Esophagus (tissue), 2 donors: ENCODE data around the gene GAREM1. TPM values are rescaled to one million over a fixed set of nuclear protein-coding genes. Genes with fewer than 3 reads are reported as not detected.

Experiments used
- H3K27ac ChIP-seq, 2 donors: one replicate each; pipeline ENCODE4 v1.5.1; 2013; ENCODE audit warnings: low read depth in 2 of 2, mild to moderate bottlenecking in 2 of 2, inconsistent platforms in 1 of 2, low read length in 1 of 2, moderate library complexity in 1 of 2
- H3K27me3 ChIP-seq, 2 donors: one replicate each; pipeline ENCODE4 v1.6.1; 2013; ENCODE audit warnings: low read length in 2 of 2, control low read depth in 1 of 2, mild to moderate bottlenecking in 1 of 2; ENCODE audit not compliant: insufficient read depth in 2 of 2, control insufficient read depth in 1 of 2
- H3K36me3 ChIP-seq, 2 donors: one replicate each; pipeline ENCODE4 v1.6.1; 2013; ENCODE audit warnings: low read length in 1 of 2; ENCODE audit not compliant: control insufficient read depth in 2 of 2, insufficient read depth in 2 of 2
- H3K4me1 ChIP-seq, 2 donors: one replicate each; pipeline ENCODE4 v1.6.1; 2013; ENCODE audit warnings: low read length in 1 of 2; ENCODE audit not compliant: control insufficient read depth in 2 of 2, insufficient read depth in 2 of 2
- H3K4me3 ChIP-seq, 2 donors: one replicate each; pipeline ENCODE4 v1.5.1; 2013; ENCODE audit warnings: low read length in 2 of 2, mild to moderate bottlenecking in 2 of 2, low read depth in 1 of 2, moderate library complexity in 1 of 2
- H3K9me3 ChIP-seq, 2 donors: one replicate each; pipeline ENCODE4 v1.6.1; 2013; ENCODE audit warnings: mild to moderate bottlenecking in 2 of 2, low read depth in 1 of 2, low read length in 1 of 2, moderate library complexity in 1 of 2; ENCODE audit not compliant: control insufficient read depth in 2 of 2, insufficient read depth in 1 of 2
- WGBS, 2 donors: extraction: QIAGEN DNeasy Blood & Tissue Kit; methylation state at CpG; one replicate each; pipeline ENCODE4 v1.1.7; 2013; 5-methylcytosine and 5-hydroxymethylcytosine counted together
- polyA plus RNA-seq, 2 donors: library from polyadenylated mRNA; stranded (reverse); fragments of 200-250 nt; gene quantifications; one replicate each; pipeline ENCODE4 v1.2.3, GENCODE V29; 2013
- donor health status: healthy with polysubstance abuse.
- donor health status: Bipolar disorder and iron deficiency.

The GAREM1 gene
- polyA plus RNA-seq, 2 donors = 4.9 to 6.1 TPM

- Histone ChIP-seq H3K27me3 (no peaks in the 10 kb centered on the region), H3K27ac (no peak overlapping the region), H3K36me3 (no peaks in the 10 kb centered on the region), H3K4me1 (peaks cover 2 to 3% of the 10 kb centered on the region in 2 donors), H3K9me3 (no peaks in the 10 kb centered on the region), H3K4me3 (no peak overlapping the region)
- 63 to 72% methylated on average over 5 of the region's 5 CpGs for WGBS, 2 donors
Observed at GRCh38 chr18:32435631-32436500, 34.8 kb downstream of the GAREM1 start.

- Histone ChIP-seq H3K36me3 (no peaks in the 10 kb centered on the region), H3K4me1 (no peaks in the 10 kb centered on the region), H3K4me3 (no peak overlapping the region), H3K9me3 (no peaks in the 10 kb centered on the region), H3K27ac (no peak overlapping the region), H3K27me3 (no peaks in the 10 kb centered on the region)
- 72 to 98% methylated on average over 2 of the region's 2 CpGs for WGBS, 2 donors
Observed at GRCh38 chr18:32431753-32432152, 38.9 kb downstream of the GAREM1 start.

DNA sequence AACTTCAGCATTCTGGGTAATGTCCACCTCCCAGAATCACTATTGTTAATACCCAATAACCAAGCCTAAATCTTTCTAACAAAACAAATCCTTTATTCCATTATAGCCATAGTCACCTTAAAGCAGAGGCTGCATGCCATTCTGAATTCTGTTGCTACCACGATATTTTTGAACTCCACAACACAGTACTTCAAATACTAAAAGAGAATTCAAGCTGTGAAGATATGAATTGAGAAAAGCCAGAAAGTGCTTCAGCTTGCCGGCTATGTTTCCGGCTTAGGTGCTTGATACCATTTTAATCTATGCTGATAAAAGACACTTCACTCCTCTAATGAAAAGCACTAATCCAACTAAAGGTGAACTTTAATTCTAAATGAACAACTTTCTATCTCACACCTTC lies 41.3 kb downstream of the GAREM1 start:
- Histone ChIP-seq H3K4me1 (no peaks in the 10 kb centered on the region), H3K27ac (no peak overlapping the region), H3K9me3 (no peaks in the 10 kb centered on the region), H3K27me3 (no peaks in the 10 kb centered on the region), H3K36me3 (no peaks in the 10 kb centered on the region), H3K4me3 (no peak overlapping the region)
- WGBS, 2 donors = 68 to 82% methylated on average over 3 of the region's 3 CpGs

GRCh38 chr18:32427084-32427900 lies 43.4 kb downstream of the GAREM1 start:
- Histone ChIP-seq H3K27ac (no peak overlapping the region), H3K4me3 (no peak overlapping the region), H3K9me3 (no peaks in the 10 kb centered on the region), H3K4me1 (no peaks in the 10 kb centered on the region), H3K27me3 (no peaks in the 10 kb centered on the region), H3K36me3 (no peaks in the 10 kb centered on the region)
- WGBS, 2 donors = 76 to 84% methylated on average over 4 of the region's 4 CpGs

GRCh38 chr18:32425466-32425865 lies 45.2 kb downstream of the GAREM1 start:
- H3K27ac ChIP-seq = no peak overlapping the region
- H3K27me3 ChIP-seq = no peaks in the 10 kb centered on the region
- no peaks in the 10 kb centered on the region for H3K9me3 ChIP-seq
- no peak overlapping the region for H3K4me3 ChIP-seq
- H3K4me1 ChIP-seq = no peaks in the 10 kb centered on the region
- 73 to 90% methylated on average over 1 of the region's 1 CpG for WGBS, 2 donors
- no peaks in the 10 kb centered on the region for H3K36me3 ChIP-seq

GRCh38 chr18:32424696-32425095 lies 46.0 kb downstream of the GAREM1 start:
- Histone ChIP-seq H3K27me3 (no peaks in the 10 kb centered on the region), H3K27ac (no peak overlapping the region), H3K4me3 (no peak overlapping the region), H3K4me1 (no peaks in the 10 kb centered on the region), H3K9me3 (no peaks in the 10 kb centered on the region), H3K36me3 (no peaks in the 10 kb centered on the region)
- WGBS, 2 donors = 33 to 48% methylated on average over 1 of the region's 1 CpG

DNA sequence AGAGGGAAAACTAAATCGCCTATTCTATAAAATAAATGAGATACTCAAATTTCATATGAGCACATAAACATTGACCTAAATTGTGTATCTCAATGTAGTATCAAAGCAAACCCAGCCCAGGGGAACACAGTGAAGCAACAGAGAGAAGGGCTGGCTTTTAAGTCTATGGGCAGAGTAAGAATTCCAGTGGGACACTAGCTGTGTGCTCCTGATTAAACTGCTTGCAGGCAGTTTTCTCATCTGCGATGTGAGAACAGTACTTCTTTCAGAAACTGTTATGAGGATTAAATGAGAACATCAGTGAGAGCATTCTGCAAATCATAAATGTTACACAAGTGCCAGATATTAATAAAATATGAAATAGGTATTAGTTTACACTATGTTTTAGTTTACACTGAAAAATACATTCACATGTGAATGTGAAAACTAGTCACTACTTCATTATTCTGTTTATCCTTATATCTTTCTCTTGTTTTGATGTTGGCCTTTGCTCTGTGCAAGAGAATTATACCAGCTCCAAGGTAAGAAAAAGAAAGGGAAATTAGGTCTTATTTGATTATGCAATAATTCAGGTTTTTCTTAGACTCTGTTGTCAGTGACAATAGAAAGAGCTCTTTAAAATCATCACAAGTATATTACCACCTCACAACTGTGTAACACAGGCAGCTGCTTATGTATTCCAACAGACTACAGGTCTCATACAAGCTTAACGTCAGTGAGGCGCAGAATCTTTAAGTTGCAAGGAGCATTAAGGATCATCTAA lies 47.5 kb downstream of the GAREM1 start:
- 89 to 91% methylated on average over 4 of the region's 4 CpGs for WGBS, 2 donors
- Histone ChIP-seq H3K27me3 (no peaks in the 10 kb centered on the region), H3K4me1 (no peaks in the 10 kb centered on the region), H3K4me3 (no peak overlapping the region), H3K9me3 (no peaks in the 10 kb centered on the region), H3K36me3 (no peaks in the 10 kb centered on the region), H3K27ac (no peak overlapping the region)

DNA sequence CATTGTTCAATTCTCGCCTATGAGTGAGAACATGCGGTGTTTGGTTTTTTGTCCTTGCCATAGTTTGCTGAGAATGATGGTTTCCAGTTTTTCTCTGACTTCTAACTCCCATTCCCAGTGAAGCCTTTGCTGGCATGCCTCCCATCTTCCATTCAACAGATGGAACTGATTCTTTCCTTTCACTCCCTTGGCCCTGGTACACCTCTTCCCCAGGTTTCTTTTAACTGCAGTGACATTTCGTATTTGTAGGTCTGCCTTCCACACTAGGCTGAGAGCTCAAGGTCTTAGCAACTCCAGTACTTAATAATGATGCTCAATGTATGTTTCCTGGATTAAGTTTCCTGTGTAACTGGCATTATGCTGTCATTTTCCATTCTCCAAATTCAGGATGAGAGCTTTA lies 48.5 kb downstream of the GAREM1 start:
- H3K36me3 ChIP-seq = no peaks in the 10 kb centered on the region
- no peak overlapping the region for H3K27ac ChIP-seq
- no peaks in the 10 kb centered on the region for H3K4me1 ChIP-seq
- no peaks in the 10 kb centered on the region for H3K9me3 ChIP-seq
- H3K4me3 ChIP-seq = no peak overlapping the region
- WGBS, 2 donors = 90% methylated on average over 3 of the region's 3 CpGs
- no peaks in the 10 kb centered on the region for H3K27me3 ChIP-seq

DNA sequence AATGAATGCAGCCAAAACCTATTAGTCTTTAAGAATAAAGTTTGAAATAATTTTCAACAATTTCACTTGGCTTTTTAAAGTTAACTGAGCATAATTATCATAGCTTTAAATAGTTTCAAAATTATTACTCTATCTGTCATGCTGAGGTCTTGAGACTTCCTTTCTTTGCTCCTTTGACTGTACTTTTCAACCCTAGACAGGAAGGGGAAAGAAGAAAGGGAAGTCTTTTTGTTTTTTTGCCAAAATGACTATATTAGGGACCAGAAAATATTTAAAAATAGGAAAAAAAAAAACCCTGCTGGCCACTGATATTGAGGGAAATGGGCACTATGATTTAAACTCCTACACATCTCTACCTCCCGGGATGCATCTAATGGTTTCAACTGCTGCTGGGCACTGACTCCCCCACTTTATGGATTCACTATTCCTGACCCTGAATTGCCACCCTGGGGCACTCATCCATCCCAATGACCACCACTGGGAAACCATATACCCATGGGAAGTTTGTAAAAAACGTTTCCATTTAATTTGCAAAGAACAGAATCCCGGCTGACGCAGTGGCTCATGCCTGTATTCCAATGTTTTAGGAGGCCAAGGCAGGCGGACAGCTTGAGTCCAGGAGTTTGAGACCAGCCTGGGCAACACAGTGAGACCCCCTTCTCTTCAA lies 50.5 kb downstream of the GAREM1 start:
- Histone ChIP-seq H3K4me1 (no peaks in the 10 kb centered on the region), H3K27me3 (no peaks in the 10 kb centered on the region)
- WGBS, 2 donors = 70 to 71% methylated on average over 5 of the region's 5 CpGs

More for the DNA sequence above, 50.5 kb downstream of the GAREM1 start:
- H3K9me3 ChIP-seq = no peaks in the 10 kb centered on the region
- H3K36me3 ChIP-seq = no peaks in the 10 kb centered on the region
- no peak overlapping the region for H3K27ac ChIP-seq
- no peak overlapping the region for H3K4me3 ChIP-seq
